Stimulated activated CD4-positive, alpha-beta T cell treated with anti-CD3 and anti-CD28 coated beads, Interleukin-4, amount 100 ng/mL, for 48 hours (primary cell): Measurements from ENCODE around the gene ADCK2.
"Not testable (repeated sequence)": the region's sequence is repeated elsewhere in the genome, so short reads cannot be mapped to it uniquely, and the experiment has no call there.

ENCODE experiments used
- DNase-seq, 2 donors: peaks; one replicate each; pipeline ENCODE4 v3.0.0-alpha.2; 2020; ENCODE audit warnings: low read depth in 2 of 2

ADCK2 gene

DNA sequence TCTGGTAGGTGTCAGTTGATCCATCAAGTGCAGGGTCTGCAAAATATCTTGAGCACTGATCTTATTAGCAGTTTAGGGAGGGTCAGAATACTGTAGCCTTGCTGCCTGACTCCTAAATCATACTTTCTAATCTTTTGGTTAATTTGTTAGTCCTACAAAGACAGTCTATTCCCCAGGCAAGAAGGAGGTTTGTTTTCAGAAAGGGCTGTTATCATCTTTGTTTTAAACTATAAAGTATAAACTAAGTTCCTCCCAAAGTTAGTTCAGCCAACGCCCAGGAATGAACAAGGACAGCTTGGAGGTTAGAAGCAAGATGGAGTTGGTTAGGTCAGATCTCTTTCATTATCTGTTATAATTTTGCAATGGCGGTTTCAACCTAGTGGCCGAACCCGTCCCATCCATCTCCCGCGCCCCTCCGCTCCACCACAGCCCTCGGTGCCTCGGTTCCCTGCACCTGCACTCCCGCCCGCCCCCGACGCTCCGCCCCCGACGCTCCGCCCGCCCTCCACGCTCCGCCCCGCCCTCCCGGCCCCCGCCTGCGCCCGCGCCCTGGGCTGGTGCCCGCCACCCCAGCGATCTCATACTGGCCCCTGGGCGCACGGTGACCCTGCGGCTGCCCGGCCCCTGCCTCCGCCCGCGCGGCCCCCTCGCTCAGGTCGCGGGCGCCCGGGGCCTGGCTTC is at the start of gene ADCK2:
TSS of gene ADCK2 (plus strand) at position 564 of the 681 bp plus-strand sequence. CDS start 386 bp downstream, outside the sequence.
- DNase-seq = peak; percentile 49 to 59

DNA sequence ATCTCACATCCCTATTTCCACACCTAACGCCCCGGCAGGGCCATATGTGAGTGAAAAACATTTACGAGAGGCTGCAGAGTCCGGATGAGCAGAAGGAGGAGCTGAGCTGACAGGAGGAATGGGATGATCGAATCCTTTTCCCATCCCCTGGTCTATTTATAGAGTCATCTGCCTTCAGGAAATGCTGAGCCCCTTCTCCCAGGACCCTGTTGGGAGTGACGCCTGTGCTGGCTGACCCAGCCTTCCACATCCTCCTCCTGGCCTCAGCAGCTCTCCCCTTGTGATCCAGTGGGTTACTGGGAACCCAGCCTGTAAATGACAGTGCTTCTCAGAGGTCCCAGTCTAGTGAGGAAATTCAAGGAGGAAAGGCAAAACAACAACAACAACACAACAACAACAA is 48.8 kb upstream of the ADCK2 start:
- no peak for DNase-seq

GRCh38 chr7:140624392-140625191 is 48.2 kb upstream of the ADCK2 start:
- DNase-seq = no peak

DNA sequence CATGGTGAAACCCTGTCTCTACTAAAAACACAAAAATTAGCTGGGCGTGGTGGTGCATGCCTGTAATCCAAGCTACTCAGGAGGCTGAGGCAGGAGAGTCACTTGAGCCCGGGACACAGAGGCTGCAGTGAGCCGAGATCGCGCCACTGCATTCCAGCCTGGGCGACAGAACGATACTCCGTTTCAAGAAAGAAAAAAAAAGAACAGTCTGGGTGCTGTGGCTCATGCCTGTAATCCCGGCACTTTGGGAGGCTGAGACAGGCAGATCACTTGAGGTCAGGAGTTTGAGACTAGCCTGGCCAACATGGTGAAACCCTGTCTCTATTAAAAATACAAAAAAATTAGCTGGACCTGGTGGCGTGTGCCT is 47.6 kb upstream of the ADCK2 start:
- not testable (repeated sequence) for DNase-seq

- no peak for DNase-seq
These were observed 46.6 kb upstream of the ADCK2 start for GRCh38 chr7:140625908-140626868.

DNA sequence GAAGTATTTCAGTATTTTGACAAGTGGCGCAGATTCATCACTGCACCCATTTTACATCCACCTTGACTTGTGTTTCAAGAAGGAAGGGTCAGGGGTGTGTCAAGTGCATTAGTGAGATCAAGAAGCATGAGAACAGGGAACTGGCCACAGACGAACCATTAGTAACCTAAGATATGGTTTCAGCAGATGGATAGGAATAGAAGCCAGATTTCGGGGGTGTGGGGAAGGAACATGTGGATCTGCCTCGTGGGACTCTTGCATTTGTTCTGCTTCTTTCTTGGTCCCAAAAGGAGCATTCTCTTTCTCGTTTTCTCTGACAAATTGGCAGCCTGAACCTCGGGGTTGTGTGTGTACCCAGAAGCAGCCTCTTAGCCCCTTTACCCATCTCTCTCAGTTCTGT is 41.7 kb upstream of the ADCK2 start:
- DNase-seq = no peak

GRCh38 chr7:140631602-140632001 is 41.1 kb upstream of the ADCK2 start:
- DNase-seq = no peak

DNA sequence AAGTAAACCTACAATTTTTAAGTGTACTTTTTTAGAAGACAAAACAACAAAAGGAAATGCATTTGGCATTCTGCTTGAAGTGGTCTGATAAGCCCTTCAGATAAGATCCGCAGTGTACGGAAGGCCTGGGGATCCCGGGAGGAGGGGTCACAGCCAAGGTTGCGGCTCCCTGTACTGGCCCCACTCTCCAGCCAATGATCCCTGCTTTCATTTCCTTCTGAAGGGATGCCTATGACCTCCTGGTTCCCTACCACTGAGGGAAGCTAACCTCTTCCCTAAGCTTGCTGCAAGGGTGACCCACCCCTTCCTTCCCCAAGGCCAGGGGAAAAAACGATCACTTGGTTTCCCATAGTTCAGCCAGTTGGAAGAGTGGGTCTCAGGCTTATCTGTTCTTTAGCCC is 37.4 kb upstream of the ADCK2 start:
- no peak for DNase-seq

DNA sequence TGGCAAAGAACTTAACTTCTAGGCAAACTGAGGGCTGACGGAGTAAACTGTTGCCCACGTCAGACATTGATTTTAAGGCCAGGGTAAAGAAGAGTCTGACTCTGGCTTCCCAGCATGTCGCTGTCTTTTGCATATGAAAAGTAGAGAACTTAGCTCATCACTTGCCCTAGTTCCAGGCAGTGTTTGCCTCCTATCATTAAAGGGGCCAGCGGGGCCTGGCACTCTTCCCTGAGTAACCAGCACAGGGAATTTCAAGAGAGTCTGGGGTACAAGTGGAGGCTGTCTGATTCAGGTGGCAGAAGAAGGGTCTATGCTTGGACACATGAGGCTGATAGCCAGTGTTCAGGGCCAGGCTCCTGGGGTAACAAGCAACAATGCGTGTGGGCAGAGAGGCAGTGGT is 36.9 kb upstream of the ADCK2 start:
- no peak for DNase-seq

DNA sequence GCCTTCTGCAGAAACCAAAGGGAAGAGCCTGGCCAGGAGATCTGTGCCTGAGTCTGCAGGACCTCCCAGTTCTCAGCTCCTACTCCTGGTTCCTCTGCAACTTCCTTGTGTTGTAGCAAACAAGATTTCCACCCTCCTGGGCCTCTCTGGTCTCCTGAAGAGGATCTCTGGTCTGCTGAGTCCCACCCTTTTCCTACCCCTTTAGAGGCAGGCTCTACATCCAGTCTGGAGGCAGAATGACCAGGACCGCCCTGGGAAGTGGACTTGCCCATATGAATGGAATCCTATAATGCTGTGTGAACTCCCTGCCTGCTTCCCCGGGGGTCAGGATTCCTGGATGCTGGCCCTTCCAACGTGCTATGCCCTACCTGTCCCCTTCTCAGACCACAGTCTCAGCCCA is 35.3 kb upstream of the ADCK2 start:
- no peak for DNase-seq

DNA sequence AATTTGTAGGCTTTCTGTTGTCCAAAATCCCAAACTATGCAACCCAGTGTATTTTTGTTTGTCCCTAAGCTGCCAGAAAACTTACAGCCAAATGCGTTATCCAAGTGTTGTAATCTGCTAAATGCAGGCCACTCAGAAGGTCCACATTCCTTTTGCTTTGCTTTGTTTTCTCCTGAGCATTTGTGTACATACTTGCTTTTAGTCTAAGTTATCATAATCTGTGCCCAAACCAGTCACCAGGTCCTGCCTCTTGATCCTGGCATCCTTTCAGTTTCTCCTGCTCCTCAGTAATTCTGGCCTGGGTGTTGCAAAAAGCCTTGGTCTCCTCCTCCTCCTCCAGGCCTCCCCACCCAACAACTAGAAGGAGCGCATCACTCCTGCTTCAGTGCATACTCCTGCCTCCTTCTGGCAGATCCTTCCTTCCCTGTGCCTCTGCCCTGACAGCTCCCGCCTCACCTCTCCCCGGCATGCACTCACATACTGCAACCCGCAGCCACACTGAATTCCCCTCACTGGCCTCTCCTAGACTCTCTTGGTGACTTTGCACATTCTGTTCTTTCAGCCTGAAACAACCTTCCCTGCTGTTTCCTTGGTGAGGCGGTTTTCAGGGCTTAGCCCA is 34.5 kb upstream of the ADCK2 start:
- no peak for DNase-seq

- DNase-seq = no peak
These were observed 33.2 kb upstream of the ADCK2 start for GRCh38 chr7:140639366-140640053.

GRCh38 chr7:140640060-140640637 is 32.6 kb upstream of the ADCK2 start:
- DNase-seq = no peak

DNA sequence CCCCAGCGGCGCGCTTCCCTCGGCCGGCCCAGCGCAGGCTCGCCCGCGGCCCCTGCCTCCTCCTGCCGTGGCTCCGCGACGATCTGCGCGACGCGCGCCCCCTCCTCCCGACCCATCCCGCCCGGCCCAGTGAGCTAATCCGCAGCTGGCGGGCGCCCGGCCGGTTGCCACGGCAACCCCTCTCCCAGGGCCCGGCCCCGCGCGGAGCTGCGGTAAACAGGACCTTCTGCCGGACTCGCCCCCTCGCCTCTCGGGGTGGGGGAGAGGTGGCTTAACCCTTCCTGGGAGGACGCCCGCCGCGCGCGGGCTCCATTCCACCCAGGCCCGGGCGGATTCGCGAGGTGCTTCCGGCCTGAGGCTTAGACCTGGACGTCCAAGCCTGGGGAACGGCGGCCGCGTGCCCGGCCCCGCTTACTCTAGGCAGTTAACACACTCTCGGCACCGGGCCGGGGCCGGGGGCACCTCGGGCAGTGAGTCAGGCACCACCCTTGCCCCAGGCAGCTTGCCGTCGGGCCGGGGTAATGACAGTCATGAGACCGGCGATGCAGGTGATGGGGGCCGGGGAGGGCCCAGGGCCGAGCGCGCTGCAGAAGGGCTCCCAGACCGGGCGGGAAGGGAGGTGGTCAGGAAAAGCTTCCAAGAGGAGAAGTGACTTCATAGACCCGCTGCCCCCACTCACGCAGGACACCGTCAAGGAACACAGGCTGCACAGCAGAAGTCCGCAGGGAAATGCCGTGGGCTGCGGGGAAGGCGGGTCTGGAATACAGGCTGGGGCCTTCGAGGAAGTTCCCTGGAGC is 31.8 kb upstream of the ADCK2 start, which contains the start of gene DENND2A:
TSS of gene DENND2A (minus strand) at position 87 of the 797 bp plus-strand sequence. CDS start 38,416 bp downstream, outside the sequence.
- DNase-seq = peak in 1 of 2 donors; percentile 1

DNA sequence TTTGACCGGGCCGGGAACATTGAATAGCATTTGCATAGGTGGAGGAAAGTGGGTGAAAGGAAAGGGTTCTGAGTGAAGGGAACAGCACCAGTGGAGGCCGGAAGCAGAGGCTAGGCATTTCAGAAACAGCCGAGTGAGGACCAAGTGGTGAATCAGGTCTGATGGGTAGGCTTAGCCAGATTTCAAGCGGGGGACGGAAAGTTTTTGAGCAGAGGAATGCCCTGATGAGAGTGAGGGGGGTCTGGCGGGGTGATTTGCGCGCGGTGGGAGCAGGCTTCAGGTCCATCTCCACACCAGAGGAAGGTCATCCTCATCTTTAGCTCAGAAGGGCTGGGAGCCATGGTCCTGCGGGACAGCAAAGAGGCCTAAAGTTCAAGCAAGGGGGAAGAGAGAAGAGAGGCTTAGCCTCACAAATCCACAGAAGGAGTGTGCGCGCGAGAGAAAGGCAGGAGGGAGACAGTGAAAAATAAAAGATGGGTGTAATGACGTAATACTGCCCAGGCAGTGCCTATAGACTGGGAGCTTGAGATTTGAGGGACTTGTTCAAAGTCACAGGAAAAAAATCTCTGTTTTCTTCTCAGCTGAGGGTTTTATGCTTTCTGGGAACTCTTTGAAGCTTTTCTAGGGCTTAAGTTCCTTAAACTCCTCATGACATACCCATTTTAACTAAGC is 31.1 kb upstream of the ADCK2 start:
- DNase-seq = no peak

- no peak for DNase-seq
These were observed 29.3 kb upstream of the ADCK2 start for GRCh38 chr7:140643416-140643815.

DNA sequence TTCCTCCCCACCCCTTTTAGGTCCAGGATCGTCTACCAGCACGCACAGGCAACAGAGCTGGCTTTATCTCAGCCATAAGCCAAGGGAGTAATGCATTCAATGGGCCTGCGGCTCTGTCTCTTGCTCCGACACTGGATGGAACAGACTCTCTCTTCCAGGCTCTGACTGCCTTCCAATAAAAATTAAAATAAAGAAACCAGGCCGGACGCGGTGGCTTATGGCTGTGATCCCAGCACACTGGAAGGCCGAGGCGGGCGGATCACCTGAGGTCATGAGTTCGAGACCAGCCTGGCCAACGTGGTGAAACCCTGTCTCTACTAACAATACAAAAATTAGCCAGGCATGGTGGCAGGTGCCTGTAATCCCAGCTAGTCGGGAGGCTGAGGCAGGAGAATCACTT is 28.0 kb upstream of the ADCK2 start:
- DNase-seq = not testable (repeated sequence)

DNA sequence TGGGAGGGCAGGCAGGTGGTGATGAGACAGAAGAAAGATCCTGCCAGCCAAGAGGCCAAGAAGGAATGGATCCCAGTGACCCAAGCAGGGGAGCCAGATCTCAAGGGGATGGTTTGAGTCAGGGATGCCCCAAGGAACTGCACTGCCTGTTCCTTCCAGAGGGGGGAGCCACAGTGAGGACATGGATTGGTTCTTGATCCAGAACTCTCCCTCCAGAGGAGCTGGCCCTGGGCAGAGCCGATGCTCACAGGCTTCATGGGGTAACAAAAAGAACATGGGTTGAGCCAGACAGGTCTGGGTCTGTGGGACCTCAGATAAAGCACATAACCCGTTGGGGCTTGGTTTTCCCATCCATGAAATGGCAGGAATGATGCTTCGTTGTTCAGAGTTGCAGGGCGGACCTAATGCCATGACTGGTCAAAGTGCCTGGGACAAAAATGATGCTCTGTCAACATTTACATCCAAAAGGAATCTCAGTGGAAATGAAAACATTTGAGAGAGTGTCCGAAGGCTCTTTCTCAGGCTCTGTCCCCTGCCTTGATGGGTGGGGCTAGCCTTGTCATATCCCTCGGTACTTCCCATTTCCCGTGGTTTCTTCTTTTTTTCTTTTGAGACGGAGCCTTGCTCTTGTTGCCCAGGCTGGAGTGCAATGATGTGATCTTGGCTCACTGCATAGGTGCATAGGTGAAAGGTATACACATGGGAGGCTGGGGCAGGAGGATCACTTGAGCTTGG is 27.4 kb upstream of the ADCK2 start:
- DNase-seq = peak in 1 of 2 donors; percentile 25
